Esophagus squamous epithelium (tissue), 4 donors: Measurements from ENCODE around the gene GNG14.

Experiments
- POLR2A ChIP-seq, 4 donors: fragments of 450-650 bp; IDR thresholded peaks; one replicate each; pipeline ENCODE4 v1.6.1; 2017; ENCODE audit warnings: antibody characterized with exemption in 4 of 4, mild to moderate bottlenecking in 4 of 4, moderate library complexity in 3 of 4
- TF ChIP-seq, protein P1 (sequence below), 6 experiments: fragments of 450-650 bp in 4 of 6; fragments of 200-600 bp in 2 of 6; sonication (generic) in 2 of 6; IDR thresholded peaks; one replicate each; pipeline ENCODE4 v1.5.1; 2016 to 2019; ENCODE audit warnings: antibody characterized with exemption in 6 of 6, mild to moderate bottlenecking in 4 of 6, moderate library complexity in 4 of 6

DNA sequence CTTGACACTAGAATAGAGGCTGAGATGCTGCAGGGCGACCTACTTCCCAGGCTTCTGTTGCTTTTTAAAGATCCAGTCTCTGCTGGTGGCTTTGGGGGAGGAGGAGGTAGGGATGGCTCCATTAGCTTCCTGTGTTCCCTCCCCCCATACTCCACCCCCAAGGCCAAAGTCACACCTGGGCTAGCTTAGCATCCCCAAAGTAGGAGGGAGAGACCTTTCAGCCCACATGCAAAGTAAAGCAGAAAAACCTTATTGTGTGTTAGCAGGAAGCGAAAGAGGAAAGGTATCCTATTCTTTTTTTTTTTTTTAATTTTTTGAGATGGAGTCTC is 39.2 kb downstream of the GNG14 start:
- TF ChIP-seq POLR2A (IDR thresholded peaks at IDR 0.05): no peak
- TF ChIP-seq, protein P1, sequence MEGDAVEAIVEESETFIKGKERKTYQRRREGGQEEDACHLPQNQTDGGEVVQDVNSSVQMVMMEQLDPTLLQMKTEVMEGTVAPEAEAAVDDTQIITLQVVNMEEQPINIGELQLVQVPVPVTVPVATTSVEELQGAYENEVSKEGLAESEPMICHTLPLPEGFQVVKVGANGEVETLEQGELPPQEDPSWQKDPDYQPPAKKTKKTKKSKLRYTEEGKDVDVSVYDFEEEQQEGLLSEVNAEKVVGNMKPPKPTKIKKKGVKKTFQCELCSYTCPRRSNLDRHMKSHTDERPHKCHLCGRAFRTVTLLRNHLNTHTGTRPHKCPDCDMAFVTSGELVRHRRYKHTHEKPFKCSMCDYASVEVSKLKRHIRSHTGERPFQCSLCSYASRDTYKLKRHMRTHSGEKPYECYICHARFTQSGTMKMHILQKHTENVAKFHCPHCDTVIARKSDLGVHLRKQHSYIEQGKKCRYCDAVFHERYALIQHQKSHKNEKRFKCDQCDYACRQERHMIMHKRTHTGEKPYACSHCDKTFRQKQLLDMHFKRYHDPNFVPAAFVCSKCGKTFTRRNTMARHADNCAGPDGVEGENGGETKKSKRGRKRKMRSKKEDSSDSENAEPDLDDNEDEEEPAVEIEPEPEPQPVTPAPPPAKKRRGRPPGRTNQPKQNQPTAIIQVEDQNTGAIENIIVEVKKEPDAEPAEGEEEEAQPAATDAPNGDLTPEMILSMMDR (IDR thresholded peaks at IDR 0.05): no peak
